ENCODE results near the gene AP2A1. TPM values are rescaled to one million over a fixed set of nuclear protein-coding genes. Genes with fewer than 3 reads are reported as not detected.
A peak's percentile ranks its signal among the peaks of the same experiment; 100 is the strongest.

AP2A1 gene
- total and polyA plus RNA-seq, 9 of the 15 experiments (the other 6 are each of a cell fraction or from before 2014, with no cell fraction given): 0.55 to 150 (median 31.9) TPM

GRCh38 chr19:49818649-49819370 lies 52.0 kb downstream of the AP2A1 start (continued):
- TF ChIP-seq E2F5 (CRISPR knock-in tag; IDR thresholded peaks at IDR 0.05): no peak
- peak; percentile 59 for TF ChIP-seq ZFP36 (IDR thresholded peaks at IDR 0.05; ENCODE audit: low read depth, low read length, partially characterized antibody)
- 0 out of 2 replicates have a peak, but pooled peaks have one; percentile 7 for TF ChIP-seq RBFOX2 (IDR thresholded peaks at IDR 0.05; ENCODE audit: low read depth, low read length)
- 0 out of 2 replicates have a peak, but pooled peaks have one; percentile 42 for TF ChIP-seq AFF4 (CRISPR knock-in tag; IDR thresholded peaks at IDR 0.05)
